ENCODE data around the gene MSMB. TPM values are rescaled to one million over a fixed set of nuclear protein-coding genes. Genes with fewer than 3 reads are reported as not detected.

The MSMB gene
- total and polyA plus RNA-seq, 8 donors, result 17.1 TPM; not detected in 7

DNA sequence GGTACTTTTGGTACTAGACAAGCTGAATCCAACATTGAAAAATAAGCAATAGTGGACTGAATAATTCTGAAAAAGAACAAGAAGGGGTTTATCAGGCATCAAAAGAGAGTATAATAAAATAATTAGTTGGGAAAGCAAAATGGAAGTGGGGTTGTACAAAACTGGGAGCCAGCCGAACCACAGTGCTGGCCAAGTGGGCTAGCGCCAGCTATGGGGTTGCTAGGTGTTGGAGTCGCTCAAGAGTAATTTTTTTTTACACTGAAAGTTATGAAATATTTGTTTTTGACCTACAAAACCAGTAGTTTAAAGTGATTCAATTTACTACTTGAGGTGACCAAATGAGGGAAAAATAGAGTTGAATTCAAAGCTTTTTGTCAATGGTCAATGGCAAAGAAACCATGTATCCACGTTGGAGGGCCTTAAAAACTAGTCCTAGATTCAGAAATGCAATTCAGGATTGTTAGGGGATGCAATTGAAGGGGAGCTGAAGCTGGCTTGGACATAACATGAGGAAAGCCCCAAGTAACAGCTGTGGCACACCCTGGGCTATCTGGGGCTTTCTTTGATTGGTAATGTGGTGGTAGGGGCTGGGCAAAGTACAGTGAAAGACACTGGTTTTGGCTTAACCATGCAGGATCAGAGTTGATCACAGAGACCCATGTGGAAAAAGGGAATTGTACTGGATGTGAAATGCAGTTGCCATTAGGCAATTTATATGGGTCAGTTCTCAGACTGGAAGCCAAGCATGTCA lies 28.3 kb upstream of the MSMB start:
- Histone ChIP-seq H3K27me3 (no peaks in the 10 kb centered on the region), H3K9me3 (no peaks in the 10 kb centered on the region), H3K4me1 (peaks cover 0 to 16% of the 10 kb centered on the region in 2 donors), H3K4me3 (no peak overlapping the region), H3K36me3 (no peaks in the 10 kb centered on the region), H3K27ac (no peak overlapping the region)
- no peak for DNase-seq
- TF ChIP-seq, protein P1, sequence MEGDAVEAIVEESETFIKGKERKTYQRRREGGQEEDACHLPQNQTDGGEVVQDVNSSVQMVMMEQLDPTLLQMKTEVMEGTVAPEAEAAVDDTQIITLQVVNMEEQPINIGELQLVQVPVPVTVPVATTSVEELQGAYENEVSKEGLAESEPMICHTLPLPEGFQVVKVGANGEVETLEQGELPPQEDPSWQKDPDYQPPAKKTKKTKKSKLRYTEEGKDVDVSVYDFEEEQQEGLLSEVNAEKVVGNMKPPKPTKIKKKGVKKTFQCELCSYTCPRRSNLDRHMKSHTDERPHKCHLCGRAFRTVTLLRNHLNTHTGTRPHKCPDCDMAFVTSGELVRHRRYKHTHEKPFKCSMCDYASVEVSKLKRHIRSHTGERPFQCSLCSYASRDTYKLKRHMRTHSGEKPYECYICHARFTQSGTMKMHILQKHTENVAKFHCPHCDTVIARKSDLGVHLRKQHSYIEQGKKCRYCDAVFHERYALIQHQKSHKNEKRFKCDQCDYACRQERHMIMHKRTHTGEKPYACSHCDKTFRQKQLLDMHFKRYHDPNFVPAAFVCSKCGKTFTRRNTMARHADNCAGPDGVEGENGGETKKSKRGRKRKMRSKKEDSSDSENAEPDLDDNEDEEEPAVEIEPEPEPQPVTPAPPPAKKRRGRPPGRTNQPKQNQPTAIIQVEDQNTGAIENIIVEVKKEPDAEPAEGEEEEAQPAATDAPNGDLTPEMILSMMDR (IDR thresholded peaks at IDR 0.05), result no peak
- intact Hi-C loops (cut with DNase I), result no loop called here
- no peak for ATAC-seq

DNA sequence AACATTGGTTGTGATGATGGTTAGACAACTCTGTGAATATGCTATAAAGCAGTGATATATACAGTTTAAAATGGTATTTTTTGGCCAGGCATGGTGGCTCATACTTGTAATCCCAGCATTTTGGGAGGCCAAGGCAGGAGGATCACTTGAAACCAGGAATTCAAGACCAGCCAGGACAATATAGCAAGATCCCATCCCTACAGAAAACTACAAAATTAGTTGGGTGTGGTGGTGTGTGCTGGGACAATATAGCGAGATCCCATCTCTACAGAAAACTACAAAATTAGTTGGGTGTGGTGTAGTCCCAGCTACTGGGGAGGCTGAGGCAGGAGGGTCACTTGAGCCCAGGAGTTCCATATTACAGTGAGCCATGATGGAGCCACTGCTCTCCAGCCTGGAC lies 27.5 kb upstream of the MSMB start:
- no peak overlapping the region for H3K4me3 ChIP-seq
- TF ChIP-seq, protein P1 (IDR thresholded peaks at IDR 0.05), result no peak
- no peak for DNase-seq
- H3K4me1 ChIP-seq, result peaks cover 0 to 16% of the 10 kb centered on the region in 2 donors
- intact Hi-C loops (cut with DNase I), result no loop called here
- H3K9me3 ChIP-seq, result no peaks in the 10 kb centered on the region
- no peaks in the 10 kb centered on the region for H3K27me3 ChIP-seq
- ATAC-seq, result no peak
- H3K36me3 ChIP-seq, result no peaks in the 10 kb centered on the region
- no peak overlapping the region for H3K27ac ChIP-seq

GRCh38 chr10:46070749-46071148 lies 24.7 kb upstream of the MSMB start:
- intact Hi-C loops (cut with DNase I), result no loop called here
- Histone ChIP-seq H3K9me3 (no peaks in the 10 kb centered on the region), H3K4me1 (no peaks in the 10 kb centered on the region), H3K36me3 (no peaks in the 10 kb centered on the region), H3K4me3 (no peak overlapping the region), H3K27me3 (no peaks in the 10 kb centered on the region), H3K27ac (no peak overlapping the region)
- TF ChIP-seq, protein P1 (IDR thresholded peaks at IDR 0.05), result no peak
- ATAC-seq (no peak), DNase-seq (no peak)

DNA sequence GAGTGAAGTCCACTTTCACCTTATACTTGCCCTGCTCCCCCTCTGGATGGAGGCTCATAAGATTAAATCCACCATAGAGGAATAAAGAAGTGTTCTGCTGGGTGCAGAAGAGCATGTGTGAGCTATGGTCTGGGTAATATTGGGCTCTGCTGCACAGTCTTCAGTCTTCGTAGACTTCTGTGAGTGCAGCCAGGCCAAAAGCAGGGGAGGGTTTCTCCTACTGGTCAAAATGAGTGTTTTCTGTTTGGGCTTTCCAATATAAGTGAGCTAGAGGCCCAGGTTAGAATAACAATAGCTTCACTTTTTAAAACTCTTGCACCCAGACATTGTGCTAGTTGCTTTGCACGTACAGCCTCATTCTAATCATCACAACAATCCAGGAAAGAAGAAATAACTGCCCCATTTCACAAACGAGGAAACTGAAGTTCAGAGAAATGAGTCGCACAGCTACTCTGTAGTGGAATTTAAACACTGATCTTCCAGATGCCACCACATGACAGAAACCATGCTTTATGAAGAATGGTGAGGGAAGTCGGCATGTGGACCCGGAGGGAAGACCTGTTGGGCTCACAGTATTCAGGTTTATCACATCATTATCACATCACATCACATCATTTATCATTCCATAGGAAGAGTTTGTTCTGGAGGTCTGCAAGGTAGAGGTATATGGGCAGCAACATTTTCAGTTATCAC lies 23.8 kb upstream of the MSMB start:
- intact Hi-C loops (cut with DNase I), result no loop called here
- H3K9me3 ChIP-seq, result no peaks in the 10 kb centered on the region
- no peak for ATAC-seq
- H3K4me3 ChIP-seq, result no peak overlapping the region
- TF ChIP-seq, protein P1 (IDR thresholded peaks at IDR 0.05), result no peak
- no peaks in the 10 kb centered on the region for H3K4me1 ChIP-seq
- H3K27ac ChIP-seq, result no peak overlapping the region
- H3K36me3 ChIP-seq, result no peaks in the 10 kb centered on the region
- no peaks in the 10 kb centered on the region for H3K27me3 ChIP-seq
- DNase-seq, result no peak

DNA sequence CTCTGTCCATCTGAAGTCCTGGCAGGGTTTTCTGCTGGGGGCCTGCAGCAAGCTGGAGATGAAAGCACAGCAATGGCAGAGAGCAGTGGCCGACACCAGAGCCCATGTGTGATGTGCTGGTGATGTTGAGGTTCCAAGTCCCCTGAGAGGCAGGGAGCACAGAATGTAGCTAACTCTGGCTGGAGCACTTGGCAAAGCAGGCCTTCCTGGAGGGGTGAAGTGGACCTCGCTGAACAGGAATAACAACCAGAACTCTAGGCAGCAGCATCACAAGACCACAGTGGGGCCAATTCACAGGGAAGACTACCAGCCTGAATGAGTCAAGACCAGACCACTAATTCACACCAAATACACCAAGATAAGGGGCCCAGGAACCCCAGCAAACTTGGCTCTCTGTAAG lies 22.8 kb upstream of the MSMB start:
- intact Hi-C loops (cut with DNase I), result no loop called here
- no peak overlapping the region for H3K27ac ChIP-seq
- no peaks in the 10 kb centered on the region for H3K27me3 ChIP-seq
- TF ChIP-seq, protein P1 (IDR thresholded peaks at IDR 0.05), result no peak
- no peaks in the 10 kb centered on the region for H3K4me1 ChIP-seq
- H3K9me3 ChIP-seq, result no peaks in the 10 kb centered on the region
- no peak for ATAC-seq
- no peak for DNase-seq
- no peak overlapping the region for H3K4me3 ChIP-seq
- H3K36me3 ChIP-seq, result no peaks in the 10 kb centered on the region

Data from left lung (tissue), 10 donors.